RWPE2 (cell line): ENCODE measurements around the gene AP2A1.
A peak's percentile ranks its signal among the peaks of the same experiment; 100 is the strongest.

ENCODE experiments used
- ATAC-seq: fragments of 200-7000 bp; cut with Tn5 transposase; 3 replicates; pipeline ENCODE4 v1.9.1; 2021; ENCODE audit warnings: low read depth
- DNase-seq: peaks from one replicate; pipeline ENCODE4 v3.0.0-alpha.2; 2020; ENCODE audit warnings: low spot score
- H3K27ac ChIP-seq: fragments of 450-650 bp; 2 replicates; pipeline ENCODE4 v1.5.1; 2017; ENCODE audit warnings: mild to moderate bottlenecking; ENCODE audit not compliant: poor library complexity, severe bottlenecking
- H3K27me3 ChIP-seq: fragments of 250-450 bp; sonication (Bioruptor Pico); 2 replicates; pipeline ENCODE4 v1.5.1; 2021; ENCODE audit warnings: mild to moderate bottlenecking, moderate library complexity; ENCODE audit not compliant: insufficient read depth, poor library complexity, severe bottlenecking
- H3K36me3 ChIP-seq: fragments of 250-450 bp; sonication (Bioruptor Pico); 2 replicates; pipeline ENCODE4 v1.5.1; 2020; ENCODE audit warnings: low read depth, mild to moderate bottlenecking, moderate library complexity
- H3K4me1 ChIP-seq: fragments of 250-450 bp; sonication (Bioruptor Pico); 2 replicates; pipeline ENCODE4 v1.5.1; 2021; ENCODE audit warnings: mild to moderate bottlenecking, moderate library complexity; ENCODE audit not compliant: insufficient read depth, poor library complexity, severe bottlenecking
- H3K4me3 ChIP-seq: fragments of 250-450 bp; sonication (Bioruptor Pico); 2 replicates; pipeline ENCODE4 v1.5.1; 2021; ENCODE audit warnings: mild to moderate bottlenecking, moderate library complexity; ENCODE audit not compliant: severe bottlenecking
- H3K9me3 ChIP-seq: fragments of 250-450 bp; sonication (Bioruptor Pico); 2 replicates; pipeline ENCODE4 v1.5.1; 2021; ENCODE audit warnings: mild to moderate bottlenecking, moderate library complexity; ENCODE audit not compliant: severe bottlenecking
- TF ChIP-seq, protein P1 (sequence below): fragments of 450-650 bp; IDR thresholded peaks from one replicate; pipeline ENCODE4 v1.5.1; 2017; ENCODE audit warnings: mild to moderate bottlenecking, moderate library complexity; ENCODE audit not compliant: poor library complexity, severe bottlenecking

Gene AP2A1

GRCh38 chr19:49791776-49792445 lies 25.1 kb downstream of the AP2A1 start:
- Histone ChIP-seq H3K4me3 (no peak overlapping the region), H3K36me3 (peaks cover 52% of the 10 kb centered on the region), H3K4me1 (no peaks in the 10 kb centered on the region), H3K27ac (no peak overlapping the region), H3K27me3 (no peaks in the 10 kb centered on the region), H3K9me3 (no peaks in the 10 kb centered on the region)
- TF ChIP-seq, protein P1, sequence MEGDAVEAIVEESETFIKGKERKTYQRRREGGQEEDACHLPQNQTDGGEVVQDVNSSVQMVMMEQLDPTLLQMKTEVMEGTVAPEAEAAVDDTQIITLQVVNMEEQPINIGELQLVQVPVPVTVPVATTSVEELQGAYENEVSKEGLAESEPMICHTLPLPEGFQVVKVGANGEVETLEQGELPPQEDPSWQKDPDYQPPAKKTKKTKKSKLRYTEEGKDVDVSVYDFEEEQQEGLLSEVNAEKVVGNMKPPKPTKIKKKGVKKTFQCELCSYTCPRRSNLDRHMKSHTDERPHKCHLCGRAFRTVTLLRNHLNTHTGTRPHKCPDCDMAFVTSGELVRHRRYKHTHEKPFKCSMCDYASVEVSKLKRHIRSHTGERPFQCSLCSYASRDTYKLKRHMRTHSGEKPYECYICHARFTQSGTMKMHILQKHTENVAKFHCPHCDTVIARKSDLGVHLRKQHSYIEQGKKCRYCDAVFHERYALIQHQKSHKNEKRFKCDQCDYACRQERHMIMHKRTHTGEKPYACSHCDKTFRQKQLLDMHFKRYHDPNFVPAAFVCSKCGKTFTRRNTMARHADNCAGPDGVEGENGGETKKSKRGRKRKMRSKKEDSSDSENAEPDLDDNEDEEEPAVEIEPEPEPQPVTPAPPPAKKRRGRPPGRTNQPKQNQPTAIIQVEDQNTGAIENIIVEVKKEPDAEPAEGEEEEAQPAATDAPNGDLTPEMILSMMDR = no peak
- ATAC-seq = no peak
- DNase-seq = peak; percentile 58

DNA sequence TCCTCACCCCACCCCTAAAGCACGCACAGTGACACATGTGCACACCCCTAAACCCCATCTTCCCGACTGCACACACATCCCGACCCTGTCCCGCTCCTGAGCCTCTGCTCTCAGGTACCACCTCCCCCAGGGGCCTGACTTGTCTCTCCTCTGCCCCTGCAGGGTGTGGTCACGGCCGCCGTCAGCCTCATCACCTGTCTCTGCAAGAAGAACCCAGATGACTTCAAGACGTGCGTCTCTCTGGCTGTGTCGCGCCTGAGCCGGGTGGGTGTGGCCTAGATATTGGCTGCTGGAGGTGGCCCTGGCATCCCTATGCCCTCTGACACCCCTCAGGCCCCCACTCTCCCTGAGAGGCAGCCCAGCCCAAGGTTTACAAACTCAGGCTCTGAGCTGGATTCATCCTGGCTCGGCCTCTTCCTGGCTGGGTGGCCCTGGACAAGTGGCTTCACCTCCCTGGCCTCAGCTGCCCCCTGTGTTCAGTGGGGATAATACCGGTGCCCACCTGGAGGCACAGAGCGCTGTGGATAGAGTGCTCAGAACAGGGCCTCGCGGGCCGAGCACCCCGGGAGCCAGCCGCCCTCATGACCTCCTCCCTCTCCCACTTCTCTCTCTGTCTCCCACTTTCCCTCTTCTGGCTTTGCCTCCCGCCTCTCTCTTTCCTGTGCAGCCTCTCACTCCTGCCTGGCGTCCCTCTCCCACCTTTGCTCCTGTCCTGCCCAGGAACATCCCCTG lies 26.2 kb downstream of the AP2A1 start:
- no peaks in the 10 kb centered on the region for H3K4me1 ChIP-seq
- H3K27me3 ChIP-seq = no peaks in the 10 kb centered on the region
- peaks cover 55% of the 10 kb centered on the region for H3K36me3 ChIP-seq
- no peak overlapping the region for H3K4me3 ChIP-seq
- H3K27ac ChIP-seq = no peak overlapping the region
- DNase-seq (peak; percentile 68), ATAC-seq (no peak)
- TF ChIP-seq, protein P1 = no peak
- no peaks in the 10 kb centered on the region for H3K9me3 ChIP-seq

DNA sequence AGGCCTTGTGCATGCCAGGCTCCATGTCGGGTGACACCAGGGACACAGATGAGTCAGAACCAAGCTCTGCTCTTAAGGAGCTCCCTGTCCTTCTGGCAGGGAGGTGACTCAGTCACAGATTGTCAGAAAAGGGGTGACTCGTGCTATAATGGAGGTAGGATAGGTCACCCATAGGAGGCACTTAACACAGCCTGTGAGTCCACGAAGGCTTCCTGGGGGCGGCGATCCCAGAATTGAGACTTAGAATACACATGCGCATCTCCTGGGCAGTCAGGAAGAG lies 26.7 kb downstream of the AP2A1 start:
- ATAC-seq (no peak), DNase-seq (no peak)
- Histone ChIP-seq H3K27me3 (no peaks in the 10 kb centered on the region), H3K27ac (no peak overlapping the region), H3K4me1 (no peaks in the 10 kb centered on the region), H3K9me3 (no peaks in the 10 kb centered on the region), H3K4me3 (no peak overlapping the region), H3K36me3 (peaks cover 53% of the 10 kb centered on the region)
- TF ChIP-seq, protein P1 = no peak

DNA sequence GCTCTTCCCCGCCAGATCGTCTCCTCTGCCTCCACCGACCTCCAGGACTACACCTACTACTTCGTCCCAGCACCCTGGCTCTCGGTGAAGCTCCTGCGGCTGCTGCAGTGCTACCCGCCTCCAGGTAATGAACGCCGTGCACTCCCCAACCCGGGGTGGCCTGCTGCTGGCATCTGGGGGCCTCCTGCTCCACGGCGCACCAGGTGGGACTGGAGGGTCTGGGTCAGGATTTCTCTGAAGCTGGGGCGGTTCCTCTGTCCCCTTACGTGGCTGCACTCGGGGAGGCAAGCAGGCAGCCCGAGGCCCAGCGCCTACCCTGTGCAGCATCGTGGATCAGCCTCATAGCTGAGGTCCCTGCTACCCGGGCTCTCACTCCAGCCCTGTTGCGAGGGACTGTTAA lies 28.8 kb downstream of the AP2A1 start:
- no peak overlapping the region for H3K27ac ChIP-seq
- ATAC-seq (no peak), DNase-seq (peak; percentile 51)
- no peaks in the 10 kb centered on the region for H3K27me3 ChIP-seq
- H3K4me1 ChIP-seq = no peaks in the 10 kb centered on the region
- peaks cover 67% of the 10 kb centered on the region for H3K36me3 ChIP-seq
- TF ChIP-seq, protein P1 = no peak
- no peaks in the 10 kb centered on the region for H3K9me3 ChIP-seq
- no peak overlapping the region for H3K4me3 ChIP-seq

DNA sequence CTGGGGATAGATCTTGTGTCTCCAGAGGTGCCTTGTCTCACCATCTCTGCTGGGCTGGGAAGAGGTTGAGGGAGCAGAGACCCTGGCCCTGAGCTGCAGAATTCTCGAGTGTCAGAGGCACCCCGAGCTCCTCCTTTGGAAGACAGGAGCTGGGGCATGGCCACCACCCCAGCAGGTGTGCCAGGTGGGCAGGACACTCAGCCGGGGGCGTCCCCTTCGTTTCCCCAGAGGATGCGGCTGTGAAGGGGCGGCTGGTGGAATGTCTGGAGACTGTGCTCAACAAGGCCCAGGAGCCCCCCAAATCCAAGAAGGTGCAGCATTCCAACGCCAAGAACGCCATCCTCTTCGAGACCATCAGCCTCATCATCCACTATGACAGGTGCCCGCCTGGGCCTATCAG lies 31.8 kb downstream of the AP2A1 start:
- TF ChIP-seq, protein P1 = no peak
- Histone ChIP-seq H3K4me3 (no peak overlapping the region), H3K27me3 (no peaks in the 10 kb centered on the region), H3K9me3 (no peaks in the 10 kb centered on the region), H3K27ac (no peak overlapping the region), H3K4me1 (no peaks in the 10 kb centered on the region), H3K36me3 (peaks cover 61% of the 10 kb centered on the region)
- ATAC-seq (no peak), DNase-seq (no peak)
